Endothelial cell of umbilical vein (primary cell): ENCODE data around the gene SKI. TPM values are rescaled to one million over a fixed set of nuclear protein-coding genes. Genes with fewer than 3 reads are reported as not detected.

ENCODE experiments used
- BruUV-seq: library from RNA; stranded (reverse); fragments of 400-500 nt; replicated peaks from 2 replicates; lab custom pipeline; 2021; lab: Mats Ljungman, UMichigan
- CTCF ChIA-PET: fragments of 300-600, 350-600 bp; sonication (Branson Sonifier 250); formaldehyde crosslinking; loops from one replicate; lab custom pipeline; 2021; ENCODE audit warnings: antibody characterized with exemption, inconsistent platforms; lab: Charles Lee
- POLR2A ChIA-PET: fragments of 300-600, 350-600 bp; sonication (Branson Sonifier 250); formaldehyde crosslinking; loops from one replicate; lab custom pipeline; 2021; ENCODE audit warnings: antibody characterized with exemption, inconsistent platforms; lab: Charles Lee
- DNase-seq: peaks from one replicate; pipeline ENCODE4 v3.0.0-alpha.2; 2011; ENCODE audit warnings: low read depth, low spot score
- FAIRE-seq: peaks from 2 replicates; lab custom pipeline; 2011; peaks lifted over from hg19 to GRCh38; lab: Jason Lieb, UNC
- H2AFZ ChIP-seq: 2 replicates; pipeline ENCODE4 v1.6.0; 2012; ENCODE audit warnings: low read depth, low read length, control low read depth, inconsistent platforms
- H3K27ac ChIP-seq: 2 replicates; pipeline ENCODE4 v1.5.1; 2011; ENCODE audit warnings: low read depth, mild to moderate bottlenecking, control low read depth, low read length, moderate library complexity; ENCODE audit not compliant: insufficient read depth
- H3K27me3 ChIP-seq, 2 experiments: 2 replicates each; pipeline versions ENCODE4 v1.6.0 to v1.6.1; 2011; ENCODE audit warnings: low read length in 2 of 2, mixed read lengths in 1 of 2; ENCODE audit not compliant: control insufficient read depth in 2 of 2, insufficient read depth in 2 of 2
- H3K36me3 ChIP-seq, 2 experiments: 2 replicates in 1 of 2; 3 replicates in 1 of 2; pipeline ENCODE4 v1.5.1; 2011; ENCODE audit warnings: low read length in 2 of 2, mild to moderate bottlenecking in 1 of 2, moderate library complexity in 1 of 2; ENCODE audit not compliant: control insufficient read depth in 2 of 2, insufficient read depth in 2 of 2; ENCODE audit errors: extremely low read depth in 1 of 2
- H3K4me1 ChIP-seq: 3 replicates; pipeline ENCODE4 v1.5.1; 2011; ENCODE audit warnings: mild to moderate bottlenecking, low read length; ENCODE audit not compliant: control insufficient read depth, insufficient read depth; ENCODE audit errors: extremely low read depth
- H3K4me2 ChIP-seq: 2 replicates; pipeline ENCODE4 v1.6.1; 2011; ENCODE audit warnings: low read length, control low read depth, mixed read lengths; ENCODE audit not compliant: insufficient read depth
- H3K4me3 ChIP-seq, 3 experiments: fragments of 200-600 bp in 1 of 3; sonication (generic), shearing (Covaris generic) in 1 of 3; replicated peaks in 1 of 3; 2 replicates each; pipeline ENCODE4 v1.5.1; 2011 to 2016; ENCODE audit warnings: control low read depth in 3 of 3, low read length in 3 of 3, mild to moderate bottlenecking in 2 of 3, inconsistent platforms in 1 of 3, low read depth in 1 of 3, moderate library complexity in 1 of 3; ENCODE audit not compliant: insufficient read depth in 1 of 3
- H3K79me2 ChIP-seq: 2 replicates; pipeline ENCODE4 v1.6.0; 2012; ENCODE audit warnings: low read length, inconsistent platforms; ENCODE audit not compliant: control insufficient read depth, insufficient read depth
- H3K9ac ChIP-seq: replicated peaks from 2 replicates; pipeline ENCODE3; 2011; ENCODE audit warnings: low read length, control low read depth; ENCODE audit not compliant: insufficient read depth; ENCODE audit errors: extremely low read depth
- H3K9me1 ChIP-seq: replicated peaks from 3 replicates; pipeline ENCODE4 v1.6.0; 2011; ENCODE audit warnings: mild to moderate bottlenecking, low read length; ENCODE audit not compliant: control insufficient read depth, insufficient read depth; ENCODE audit errors: extremely low read depth
- H3K9me3 ChIP-seq: replicated peaks from 2 replicates; pipeline ENCODE4 v1.5.1; 2012; ENCODE audit warnings: low read length, inconsistent platforms; ENCODE audit not compliant: control insufficient read depth, insufficient read depth
- H4K20me1 ChIP-seq: replicated peaks from 2 replicates; pipeline ENCODE3; 2011; ENCODE audit warnings: mild to moderate bottlenecking, low read length; ENCODE audit not compliant: control insufficient read depth, insufficient read depth; ENCODE audit errors: extremely low read depth
- EZH2 ChIP-seq: IDR thresholded peaks from 2 replicates; pipeline ENCODE4 v1.6.1; 2012; ENCODE audit warnings: borderline replicate concordance, low read depth, mild to moderate bottlenecking, moderate library complexity, low read length, inconsistent platforms; ENCODE audit not compliant: severe bottlenecking
- FOS ChIP-seq: IDR thresholded peaks from 2 replicates; pipeline ENCODE4 v1.6.1; 2011; ENCODE audit warnings: mild to moderate bottlenecking, low read length, moderate library complexity, borderline replicate concordance; ENCODE audit not compliant: insufficient read depth
- GATA2 ChIP-seq: IDR thresholded peaks from 2 replicates; pipeline ENCODE4 v1.7.0; 2011; ENCODE audit warnings: low read depth, mild to moderate bottlenecking, moderate library complexity, mixed read lengths, low read length; ENCODE audit not compliant: insufficient read length, insufficient read depth
- JUN ChIP-seq: IDR thresholded peaks from 2 replicates; pipeline ENCODE4 v1.6.1; 2011; ENCODE audit warnings: borderline replicate concordance, low read depth; ENCODE audit not compliant: insufficient read length, insufficient read depth
- MYC ChIP-seq: IDR thresholded peaks from one replicate; pipeline ENCODE4 v1.6.1; 2011; ENCODE audit warnings: mild to moderate bottlenecking, low read depth, low read length
- POLR2A ChIP-seq: IDR thresholded peaks from 2 replicates; pipeline ENCODE4 v1.6.1; 2012; ENCODE audit warnings: low read depth, mild to moderate bottlenecking, control low read depth, low read length
- POLR2AphosphoS5 ChIP-seq: IDR thresholded peaks from 2 replicates; pipeline ENCODE4 v1.6.1; 2012; ENCODE audit warnings: low read depth, mild to moderate bottlenecking, control low read depth, low read length, moderate library complexity; ENCODE audit not compliant: insufficient read depth
- dilution Hi-C: fragments of 300-500 bp; cut with MboI; formaldehyde crosslinking; loops from one replicate; pipeline ENCODE4 v1.15.0; 2019; ENCODE audit warnings: low sequenced_read_pairs; ENCODE audit not compliant: extremely low pct_ligation_motif_present
- intact Hi-C: fragments of 100-400 bp; cut with micrococcal nuclease; formaldehyde crosslinking; loops from one replicate; pipeline ENCODE4 v1.10.0; 2022
- polyA plus RNA-seq, 4 experiments: library from polyadenylated mRNA; depleted of rRNA in 3 of 4; stranded (reverse) in 3 of 4; unstranded in 1 of 4; fragments of >200 nt; gene quantifications; 2 replicates each; pipeline versions ENCODE4 v1.2.1 to v1.2.3, GENCODE V29; 2011 to 2012; ENCODE audit warnings: missing spikeins in 1 of 4
- total RNA-seq: library from RNA; stranded (reverse); gene quantifications from 2 replicates; pipeline ENCODE4 v1.2.3, GENCODE V29; 2021
- TF ChIP-seq, protein P1 (sequence below), 2 donors: IDR thresholded peaks; 1 replicate in 1 of 2; 2 replicates in 1 of 2; pipeline ENCODE4 v1.5.1; 2011; ENCODE audit warnings: low read length in 2 of 2, mild to moderate bottlenecking in 2 of 2, moderate library complexity in 2 of 2, control low read depth in 1 of 2, inconsistent platforms in 1 of 2, low read depth in 1 of 2; ENCODE audit not compliant: insufficient read depth in 1 of 2; ENCODE audit errors: extremely low read depth in 1 of 2
- TF ChIP-seq, protein P2 (sequence below): IDR thresholded peaks from 2 replicates; pipeline ENCODE4 v1.6.1; 2011; ENCODE audit not compliant: insufficient read depth, insufficient read length

Gene SKI
- total and polyA plus RNA-seq, 2 donors (not counting 3 experiments of a cell fraction or from before 2014, with no cell fraction given), result 11.6 to 80.3 TPM

DNA sequence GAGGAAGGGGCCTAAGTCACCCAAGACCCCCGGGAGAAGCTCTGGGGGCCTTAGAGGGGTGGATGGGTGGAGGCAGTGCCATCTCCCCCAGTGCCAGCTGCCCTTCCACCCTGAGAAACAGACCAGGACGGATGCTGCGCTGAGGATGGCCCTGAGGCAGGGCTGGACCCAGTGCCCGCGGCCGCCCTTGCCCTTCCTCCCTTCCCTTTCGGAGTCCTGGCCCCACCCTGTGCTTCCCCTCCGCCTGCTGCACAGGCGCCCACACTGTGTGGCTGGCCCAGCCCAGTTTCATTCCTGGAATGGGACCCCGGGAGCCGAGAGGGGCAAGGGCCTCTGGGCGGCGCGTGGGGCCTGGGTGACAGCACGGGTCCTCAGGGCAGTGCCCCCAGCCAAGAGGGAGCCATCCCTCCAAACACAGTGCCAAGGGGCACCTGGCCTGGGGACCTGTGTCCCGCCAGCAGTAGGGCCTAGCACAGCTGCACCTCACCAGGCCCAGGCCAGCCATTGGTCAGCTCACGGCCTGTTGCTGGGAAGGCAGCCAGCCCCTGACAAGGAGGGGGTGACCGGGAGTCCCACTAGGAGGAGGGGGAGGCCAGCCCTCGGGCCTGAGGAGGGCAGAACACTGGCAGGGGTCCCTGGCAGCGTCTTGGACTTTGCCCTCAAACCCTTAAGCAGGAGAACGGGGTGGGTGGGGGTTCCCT is 13.4 kb upstream of the SKI start:
- no TSS peak for BruUV-seq
- Histone ChIP-seq H2AFZ (peak overlapping the region; percentile 71), H4K20me1 (no peaks in the 10 kb centered on the region), H3K27ac (peak overlapping the region; percentile 98), H3K9me1 (no peaks in the 10 kb centered on the region), H3K4me2 (no peak overlapping the region), H3K9me3 (no peaks in the 10 kb centered on the region), H3K27me3 (no peaks in the 10 kb centered on the region), H3K4me1 (peaks cover 27% of the 10 kb centered on the region), H3K79me2 (no peaks in the 10 kb centered on the region), H3K9ac (peak overlapping the region; percentile 95), H3K4me3 (no peak overlapping the region), H3K36me3 (no peaks in the 10 kb centered on the region)
- CTCF ChIA-PET, result interaction anchor here (1.0 to 1.4 kb wide), 5 partner anchors 10 to 167 kb away, joined by 3 to 6 read pairs (median 4); partner anchors contain the start of gene FAAP20
- TF ChIP-seq, protein P1, sequence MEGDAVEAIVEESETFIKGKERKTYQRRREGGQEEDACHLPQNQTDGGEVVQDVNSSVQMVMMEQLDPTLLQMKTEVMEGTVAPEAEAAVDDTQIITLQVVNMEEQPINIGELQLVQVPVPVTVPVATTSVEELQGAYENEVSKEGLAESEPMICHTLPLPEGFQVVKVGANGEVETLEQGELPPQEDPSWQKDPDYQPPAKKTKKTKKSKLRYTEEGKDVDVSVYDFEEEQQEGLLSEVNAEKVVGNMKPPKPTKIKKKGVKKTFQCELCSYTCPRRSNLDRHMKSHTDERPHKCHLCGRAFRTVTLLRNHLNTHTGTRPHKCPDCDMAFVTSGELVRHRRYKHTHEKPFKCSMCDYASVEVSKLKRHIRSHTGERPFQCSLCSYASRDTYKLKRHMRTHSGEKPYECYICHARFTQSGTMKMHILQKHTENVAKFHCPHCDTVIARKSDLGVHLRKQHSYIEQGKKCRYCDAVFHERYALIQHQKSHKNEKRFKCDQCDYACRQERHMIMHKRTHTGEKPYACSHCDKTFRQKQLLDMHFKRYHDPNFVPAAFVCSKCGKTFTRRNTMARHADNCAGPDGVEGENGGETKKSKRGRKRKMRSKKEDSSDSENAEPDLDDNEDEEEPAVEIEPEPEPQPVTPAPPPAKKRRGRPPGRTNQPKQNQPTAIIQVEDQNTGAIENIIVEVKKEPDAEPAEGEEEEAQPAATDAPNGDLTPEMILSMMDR (IDR thresholded peaks at IDR 0.05; ENCODE audit: extremely low read depth in 1 of 2, insufficient read depth in 1 of 2, low read depth in 1 of 2, low read length in 2 of 2), result no peak
- TF ChIP-seq EZH2 (no peak), GATA2 (no peak), FOS (no peak), POLR2A (no peak), POLR2AphosphoS5 (no peak), JUN (no peak), MYC (no peak)
- TF ChIP-seq, protein P2, sequence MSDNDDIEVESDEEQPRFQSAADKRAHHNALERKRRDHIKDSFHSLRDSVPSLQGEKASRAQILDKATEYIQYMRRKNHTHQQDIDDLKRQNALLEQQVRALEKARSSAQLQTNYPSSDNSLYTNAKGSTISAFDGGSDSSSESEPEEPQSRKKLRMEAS, result no peak
- dilution Hi-C loops, result loop anchor here (10.0 kb wide), 1 partner anchor 90 kb away; no protein-coding TSS in a partner anchor
- no peak for DNase-seq
- FAIRE-seq, result no peak
- POLR2A ChIA-PET, result interaction anchor here (1.0 kb wide), 1 partner anchor 13 kb away, joined by 5 read pairs; no protein-coding TSS in a partner anchor
- intact Hi-C loops, result loop anchor here (5.0 kb wide), 1 partner anchor 98 kb away; no protein-coding TSS in a partner anchor
